ENCODE measurements around the gene ALDH16A1. TPM values are rescaled to one million over a fixed set of nuclear protein-coding genes. Genes with fewer than 3 reads are reported as not detected.
A peak's percentile ranks its signal among the peaks of the same experiment; 100 is the strongest.

Gene ALDH16A1
- polyA plus RNA-seq, 1 donor (not counting 4 experiments of a cell fraction or from before 2014, with no cell fraction given), result 7.1 TPM

- peak overlapping the region; percentile 63 for H2AFZ ChIP-seq (ENCODE audit: control insufficient read depth, low read length)
- H3K27me3 ChIP-seq (ENCODE audit: control insufficient read depth, extremely low read depth, insufficient read depth, low read length), result no peaks in the 10 kb centered on the region
- dilution Hi-C loops (cut with MboI; ENCODE audit: extremely low pct_ligation_motif_present, low sequenced_read_pairs), result no loop called here
- TF ChIP-seq CTCF (optimal IDR thresholded peaks at IDR 0.05 in 1 of 3, IDR thresholded peaks at IDR 0.05 in 1 of 3, conservative IDR thresholded peaks at IDR 0.05 in 1 of 3; ENCODE audit: extremely low read depth in 1 of 3, insufficient read depth in 2 of 3, low read length in 3 of 3) (no peak), EZH2 (IDR thresholded peaks at IDR 0.05; ENCODE audit: low read length) (no peak)
- H3K4me1 ChIP-seq (ENCODE audit: control insufficient read depth, extremely low read depth, insufficient read depth, low read length), result peaks cover 9% of the 10 kb centered on the region
- H3K4me3 ChIP-seq (ENCODE audit: control insufficient read depth in 2 of 3, extremely low read depth in 1 of 3, insufficient read depth in 2 of 3, low read depth in 1 of 3, low read length in 3 of 3), result peak overlapping the region; percentile 46 to 59 (median 57)
- DNase-seq (ENCODE audit: low read depth, low spot score) (no peak), FAIRE-seq (no peak)
- H3K9ac ChIP-seq (ENCODE audit: control insufficient read depth, extremely low read depth, insufficient read depth, low read length), result peak overlapping the region; percentile 44
- H3K79me2 ChIP-seq (ENCODE audit: control insufficient read depth, insufficient read depth, low read length), result no peaks in the 10 kb centered on the region
- H4K20me1 ChIP-seq (ENCODE audit: control insufficient read depth, extremely low read depth, insufficient read depth, low read length), result no peaks in the 10 kb centered on the region
- no peak overlapping the region for H3K27ac ChIP-seq (ENCODE audit: control insufficient read depth, insufficient read depth, low read length)
- peak overlapping the region; percentile 80 for H3K4me2 ChIP-seq (ENCODE audit: control insufficient read depth, extremely low read depth, insufficient read depth, low read depth, low read length)
- H3K36me3 ChIP-seq (ENCODE audit: control insufficient read depth in 2 of 2, extremely low read depth in 1 of 2, insufficient read depth in 2 of 2, low read length in 2 of 2), result no peaks in the 10 kb centered on the region
- no peaks in the 10 kb centered on the region for H3K9me1 ChIP-seq (ENCODE audit: control insufficient read depth, extremely low read depth, insufficient read depth, low read length)
- no peaks in the 10 kb centered on the region for H3K9me3 ChIP-seq (ENCODE audit: control insufficient read depth, low read depth, low read length)
Measured at GRCh38 chr19:49512970-49513745, 60.1 kb downstream of the ALDH16A1 start.

GRCh38 chr19:49513746-49514118, 60.7 kb downstream of the ALDH16A1 start:
- TF ChIP-seq CTCF (optimal IDR thresholded peaks at IDR 0.05 in 1 of 3, IDR thresholded peaks at IDR 0.05 in 1 of 3, conservative IDR thresholded peaks at IDR 0.05 in 1 of 3; ENCODE audit: extremely low read depth in 1 of 3, insufficient read depth in 2 of 3, low read length in 3 of 3) (no peak), EZH2 (IDR thresholded peaks at IDR 0.05; ENCODE audit: low read length) (no peak)
- dilution Hi-C loops (cut with MboI; ENCODE audit: extremely low pct_ligation_motif_present, low sequenced_read_pairs), result no loop called here
- no peaks in the 10 kb centered on the region for H3K9me3 ChIP-seq (ENCODE audit: control insufficient read depth, low read depth, low read length)
- no peak overlapping the region for H3K27ac ChIP-seq (ENCODE audit: control insufficient read depth, insufficient read depth, low read length)
- H3K79me2 ChIP-seq (ENCODE audit: control insufficient read depth, insufficient read depth, low read length), result no peaks in the 10 kb centered on the region
- FAIRE-seq (no peak), DNase-seq (ENCODE audit: low read depth, low spot score) (no peak)
- no peaks in the 10 kb centered on the region for H3K27me3 ChIP-seq (ENCODE audit: control insufficient read depth, extremely low read depth, insufficient read depth, low read length)
- H4K20me1 ChIP-seq (ENCODE audit: control insufficient read depth, extremely low read depth, insufficient read depth, low read length), result no peaks in the 10 kb centered on the region
- peaks cover 9% of the 10 kb centered on the region for H3K4me1 ChIP-seq (ENCODE audit: control insufficient read depth, extremely low read depth, insufficient read depth, low read length)
- peak overlapping the region; percentile 44 for H3K9ac ChIP-seq (ENCODE audit: control insufficient read depth, extremely low read depth, insufficient read depth, low read length)
- H3K4me3 ChIP-seq (ENCODE audit: control insufficient read depth in 2 of 3, extremely low read depth in 1 of 3, insufficient read depth in 2 of 3, low read depth in 1 of 3, low read length in 3 of 3), result peak overlapping the region in 1 of 3 experiments; percentile 46
- no peaks in the 10 kb centered on the region for H3K9me1 ChIP-seq (ENCODE audit: control insufficient read depth, extremely low read depth, insufficient read depth, low read length)
- H3K36me3 ChIP-seq (ENCODE audit: control insufficient read depth in 2 of 2, extremely low read depth in 1 of 2, insufficient read depth in 2 of 2, low read length in 2 of 2), result no peaks in the 10 kb centered on the region
- no peak overlapping the region for H2AFZ ChIP-seq (ENCODE audit: control insufficient read depth, low read length)
- peak overlapping the region; percentile 80 for H3K4me2 ChIP-seq (ENCODE audit: control insufficient read depth, extremely low read depth, insufficient read depth, low read depth, low read length)
